HG02973 (cell line): ENCODE measurements around the gene KRT81.
"Not testable (repeated sequence)": the region's sequence is repeated elsewhere in the genome, so short reads cannot be mapped to it uniquely, and the experiment has no call there.

Experiments
- ATAC-seq: cut with Tn5 transposase; IDR thresholded peaks from one replicate; pipeline ENCODE4 v1.9.1; 2021; ENCODE audit warnings: moderate library complexity; ENCODE audit not compliant: unreplicated experiment

KRT81 gene

DNA sequence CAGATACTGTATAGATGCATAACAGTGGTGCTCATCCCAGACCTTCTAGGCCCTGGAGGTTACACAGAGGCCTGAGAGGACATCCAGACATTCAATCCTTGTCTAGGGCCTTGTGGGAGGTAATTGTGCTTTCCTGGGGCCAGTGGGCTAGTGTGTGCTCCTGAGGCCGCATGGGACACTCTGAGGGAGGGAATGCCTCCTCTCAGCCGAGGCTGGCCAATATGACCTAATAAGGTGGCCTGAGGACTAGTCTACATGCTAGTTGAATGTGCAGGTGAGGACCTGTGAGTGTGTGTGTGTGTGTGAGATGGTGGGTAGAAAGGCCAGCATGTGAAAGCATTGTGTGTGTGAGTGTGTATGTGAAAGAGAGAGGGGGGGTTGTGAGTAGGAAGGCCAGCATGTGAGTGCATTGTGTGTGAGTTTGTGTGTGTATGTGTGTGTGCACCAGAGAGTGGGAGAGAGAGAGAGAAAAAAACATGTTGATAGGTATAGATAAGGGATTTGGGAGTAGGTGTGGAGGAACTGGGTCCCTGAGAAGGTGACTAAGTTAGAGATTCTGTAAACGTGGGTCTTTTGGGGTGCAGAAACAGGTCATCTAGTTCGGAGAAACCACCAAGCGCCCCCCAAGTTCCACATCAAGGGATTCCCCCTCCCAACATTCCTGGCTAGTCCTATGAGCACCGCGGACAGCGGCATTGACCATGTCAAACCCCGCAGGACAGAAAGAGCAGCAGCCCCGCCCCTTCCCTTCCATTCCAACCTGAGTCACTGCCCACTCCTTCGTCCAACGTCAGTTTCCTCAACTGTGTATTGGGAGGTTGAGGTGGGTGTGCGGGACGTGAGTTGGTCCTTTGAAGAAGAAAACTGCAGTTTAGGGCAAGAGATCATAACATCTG is 9.7 kb upstream of the KRT81 start:
- no peak for ATAC-seq

DNA sequence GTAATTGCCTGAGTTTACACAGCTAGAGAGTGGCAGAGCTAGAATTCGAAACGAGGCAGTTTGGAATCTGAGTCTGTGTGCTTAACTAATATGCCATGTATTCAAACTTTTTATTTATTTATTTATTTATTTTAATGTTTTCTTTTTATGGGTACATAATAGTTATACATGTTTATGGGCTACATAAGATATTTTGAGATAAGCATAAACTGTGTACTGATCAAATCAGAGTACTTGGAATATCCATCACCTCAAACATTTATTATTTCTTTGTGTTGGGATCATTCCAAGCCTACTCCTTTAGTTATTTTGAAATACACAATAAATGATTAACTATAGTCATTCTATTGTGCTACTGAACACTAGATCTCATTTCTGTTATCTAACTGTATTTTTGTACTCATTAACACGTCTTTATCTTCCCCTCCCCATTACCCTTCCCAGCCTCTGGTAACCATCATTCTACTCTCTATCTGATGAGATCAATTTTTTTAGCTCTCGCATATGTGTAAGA is 7.4 kb upstream of the KRT81 start:
- no peak for ATAC-seq

DNA sequence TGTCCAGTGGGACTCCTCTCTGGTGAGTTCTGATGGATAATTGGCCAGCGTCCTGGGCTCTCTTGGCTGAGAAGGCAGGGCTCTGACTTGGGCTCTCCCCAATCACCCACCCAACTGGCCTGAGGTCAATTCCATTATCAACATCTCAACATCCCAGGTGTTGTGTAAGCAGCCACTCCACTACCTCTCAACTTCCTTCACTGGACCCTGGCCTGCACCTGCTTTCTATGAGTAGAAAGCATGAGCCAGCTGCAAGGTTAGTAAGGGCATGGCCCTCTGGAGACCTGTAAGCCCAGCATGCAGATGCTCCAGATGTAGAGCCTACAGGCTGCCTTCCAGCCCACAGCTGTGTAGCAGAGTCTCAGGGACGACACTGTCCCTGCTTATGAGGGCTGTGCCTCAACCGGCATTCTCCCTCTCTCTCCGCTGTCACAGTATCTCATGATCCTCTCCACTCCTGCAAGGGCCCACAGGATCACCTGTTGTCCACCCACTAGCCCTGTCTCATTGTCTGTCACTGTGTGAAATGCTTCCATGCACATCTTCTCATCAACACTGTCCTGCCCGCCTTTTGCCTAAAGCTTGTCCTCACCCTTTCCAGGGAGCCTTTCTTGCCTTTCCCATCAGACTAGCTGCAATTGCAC is 5.4 kb upstream of the KRT81 start:
- no peak for ATAC-seq

DNA sequence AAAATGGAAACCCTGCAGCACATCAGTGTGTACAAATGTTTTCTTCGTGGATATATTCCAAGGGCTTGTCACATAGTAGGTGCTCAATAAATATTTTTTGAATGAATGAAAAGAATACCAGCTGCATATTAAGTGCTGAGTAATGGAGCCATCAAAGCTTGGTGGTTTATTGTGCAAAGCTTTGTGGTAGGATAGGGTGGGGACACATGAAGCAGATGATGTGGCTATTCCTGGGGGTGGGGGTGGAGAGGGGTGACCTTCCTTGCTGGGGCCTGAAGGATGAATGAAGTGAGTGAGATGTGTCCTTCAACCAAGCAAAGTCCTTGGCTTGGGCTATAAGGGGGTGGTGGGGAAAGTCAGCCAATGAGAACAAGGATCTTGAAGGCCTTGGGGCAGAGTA is 4.3 kb upstream of the KRT81 start:
- no peak for ATAC-seq

DNA sequence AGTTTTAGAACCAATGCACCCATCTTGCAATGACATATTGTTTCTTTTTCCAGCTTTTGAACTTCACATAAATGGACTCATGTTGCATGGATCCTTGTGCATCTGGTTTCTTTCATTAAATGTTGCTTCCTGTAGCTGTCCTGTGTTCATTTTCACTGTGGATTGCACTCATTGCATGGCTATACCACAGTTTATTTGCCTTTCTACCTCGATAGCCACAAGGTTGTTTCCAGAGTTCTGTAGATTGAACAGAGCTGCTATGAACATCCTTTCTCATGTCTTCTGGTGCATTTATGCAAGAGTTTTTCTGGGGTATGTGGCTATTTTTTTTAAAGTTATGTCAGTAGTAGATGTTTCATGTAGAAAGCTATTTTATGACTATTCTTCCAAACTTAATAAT is 3.5 kb upstream of the KRT81 start:
- no peak for ATAC-seq

DNA sequence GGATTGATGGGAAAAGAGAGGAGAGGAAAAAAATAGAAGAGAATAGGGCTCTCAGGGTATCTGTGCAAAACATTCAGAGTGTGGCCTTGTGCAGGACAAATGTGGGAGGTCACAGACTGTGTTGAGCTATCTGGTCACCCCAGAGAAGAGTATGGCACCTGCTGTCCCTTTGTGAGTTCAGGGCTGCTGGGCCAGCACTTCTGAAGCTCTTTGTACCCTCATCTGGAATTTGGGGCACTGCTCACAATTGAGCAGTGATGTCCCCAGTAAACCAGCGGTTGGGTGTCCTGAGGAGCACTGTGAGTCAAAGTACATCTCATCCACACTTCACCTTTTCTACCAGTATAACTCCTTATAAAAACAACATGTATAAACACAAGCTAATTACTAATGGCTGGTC is 2.6 kb upstream of the KRT81 start:
- ATAC-seq, result no peak

DNA sequence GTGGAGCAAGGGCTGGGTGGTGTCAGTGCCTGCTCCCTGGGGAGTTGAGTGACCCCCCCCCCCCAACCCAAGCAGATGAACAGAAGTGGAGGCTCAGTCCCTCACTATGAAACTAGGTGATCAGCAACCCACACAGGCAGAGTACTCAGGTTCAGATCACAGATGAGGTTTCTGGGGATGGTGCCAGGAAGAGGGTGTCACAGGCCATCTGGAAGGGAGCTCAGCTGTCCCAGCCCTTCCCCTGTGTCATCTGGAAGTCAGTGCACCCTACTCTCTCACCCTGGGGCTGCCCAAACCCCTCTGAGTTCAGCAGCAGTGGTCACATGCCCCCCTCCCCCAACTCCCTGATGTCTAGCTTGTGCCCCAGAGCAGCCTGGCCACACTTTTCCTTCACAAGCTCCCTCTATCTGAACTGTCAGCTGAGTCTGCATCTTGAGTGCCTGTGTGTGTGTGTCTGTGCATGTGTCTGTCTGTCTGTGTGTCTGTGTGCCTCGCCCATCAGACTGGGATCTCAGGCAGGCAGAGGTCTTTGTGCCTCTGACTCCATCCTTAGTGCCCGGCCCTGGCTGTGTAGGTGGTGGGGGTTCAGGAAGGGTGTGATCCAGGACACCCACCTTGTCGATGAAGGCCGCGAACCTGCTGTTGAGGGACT is 725 bp downstream of the KRT81 start:
- ATAC-seq, result not testable (repeated sequence)

DNA sequence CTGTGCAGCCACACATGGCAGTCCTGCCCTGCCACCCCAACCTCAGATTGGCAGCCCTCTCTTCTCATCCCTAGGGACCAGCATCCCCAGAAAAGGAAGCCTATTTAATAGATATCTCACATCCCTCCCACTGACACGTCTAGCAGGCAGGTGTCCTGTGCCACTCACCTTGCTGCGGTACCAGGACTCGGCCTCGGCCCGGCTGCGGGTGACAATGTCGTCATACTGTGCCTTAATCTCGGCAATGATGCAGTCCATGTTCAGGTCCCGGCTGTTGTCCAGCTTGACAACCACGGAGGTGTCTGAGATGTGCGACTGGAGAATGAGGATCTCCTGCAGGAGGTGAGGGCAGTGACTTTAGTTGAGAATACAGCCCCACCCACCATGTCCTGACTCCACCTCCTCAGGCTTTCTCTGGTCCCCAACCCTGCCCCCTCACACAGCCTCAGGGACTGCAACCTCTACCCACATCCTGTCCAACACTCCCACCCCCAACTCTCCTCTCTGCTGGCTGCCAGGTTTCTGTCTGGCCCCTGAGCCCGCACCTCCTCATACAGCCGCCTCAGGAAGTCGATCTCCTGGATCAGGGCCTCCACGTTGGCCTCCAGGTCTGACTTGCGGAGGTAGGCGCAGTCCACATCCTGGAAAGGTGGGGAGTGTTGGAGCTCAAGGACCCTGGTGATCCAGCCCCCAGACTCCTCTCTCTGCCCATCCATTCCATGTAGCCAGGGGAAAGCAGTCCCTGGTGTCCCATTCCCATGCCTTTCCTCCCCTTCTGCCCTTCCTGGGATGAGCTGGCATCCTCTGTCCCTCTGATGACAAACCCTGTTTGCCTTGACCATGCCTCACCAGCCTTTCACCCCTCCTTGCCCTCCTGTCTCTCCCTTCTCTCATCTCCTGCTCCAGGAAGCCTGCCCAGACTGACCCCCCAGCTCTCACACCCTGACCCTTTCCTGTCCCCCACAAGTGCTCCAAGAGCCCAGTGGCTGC is 3.2 kb downstream of the KRT81 start:
- not testable (repeated sequence) for ATAC-seq

DNA sequence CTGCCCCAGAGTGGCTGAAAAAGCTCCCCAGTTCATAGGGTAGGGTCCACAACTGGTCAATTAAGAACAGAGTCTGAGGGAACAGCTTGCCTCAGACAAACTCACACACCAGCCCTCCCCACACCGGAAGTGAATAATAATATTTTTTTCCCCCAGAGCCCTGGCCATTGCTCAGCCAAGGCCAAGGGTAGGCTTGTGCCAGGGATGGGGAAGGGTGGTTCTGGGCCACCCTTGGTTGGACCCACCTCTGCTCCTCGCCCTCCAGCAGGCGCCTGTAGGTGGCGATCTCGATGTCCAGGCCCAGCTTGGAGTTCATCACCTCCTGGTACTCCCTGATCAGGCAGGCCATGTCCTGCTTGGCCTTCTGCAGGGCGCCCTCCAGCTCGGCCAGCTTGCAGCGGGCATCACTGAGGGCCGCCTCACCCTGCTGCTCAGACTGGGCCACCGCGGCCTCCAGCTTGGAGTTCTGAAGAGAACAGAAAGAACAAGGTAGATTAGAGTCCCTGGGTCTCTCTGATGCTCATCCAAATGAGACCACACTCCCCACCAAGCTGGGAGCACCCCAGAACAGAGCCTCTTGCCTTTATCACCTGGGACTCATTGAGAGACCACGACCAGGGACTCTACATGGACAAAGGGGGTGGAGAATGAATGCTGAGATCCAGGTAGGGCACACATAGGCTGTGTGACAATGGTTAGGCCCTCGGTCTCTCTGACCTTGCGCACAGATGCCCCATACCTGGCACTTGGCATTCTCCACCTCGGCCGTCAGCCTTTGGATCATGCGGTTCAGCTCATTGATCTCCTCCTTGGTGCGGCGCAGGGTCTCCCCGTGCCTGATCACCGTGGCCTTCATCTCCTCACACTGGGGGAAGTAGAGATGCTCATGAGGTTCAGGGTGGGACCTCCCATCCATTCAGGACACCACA is 4.2 kb downstream of the KRT81 start:
- ATAC-seq, result not testable (repeated sequence)

DNA sequence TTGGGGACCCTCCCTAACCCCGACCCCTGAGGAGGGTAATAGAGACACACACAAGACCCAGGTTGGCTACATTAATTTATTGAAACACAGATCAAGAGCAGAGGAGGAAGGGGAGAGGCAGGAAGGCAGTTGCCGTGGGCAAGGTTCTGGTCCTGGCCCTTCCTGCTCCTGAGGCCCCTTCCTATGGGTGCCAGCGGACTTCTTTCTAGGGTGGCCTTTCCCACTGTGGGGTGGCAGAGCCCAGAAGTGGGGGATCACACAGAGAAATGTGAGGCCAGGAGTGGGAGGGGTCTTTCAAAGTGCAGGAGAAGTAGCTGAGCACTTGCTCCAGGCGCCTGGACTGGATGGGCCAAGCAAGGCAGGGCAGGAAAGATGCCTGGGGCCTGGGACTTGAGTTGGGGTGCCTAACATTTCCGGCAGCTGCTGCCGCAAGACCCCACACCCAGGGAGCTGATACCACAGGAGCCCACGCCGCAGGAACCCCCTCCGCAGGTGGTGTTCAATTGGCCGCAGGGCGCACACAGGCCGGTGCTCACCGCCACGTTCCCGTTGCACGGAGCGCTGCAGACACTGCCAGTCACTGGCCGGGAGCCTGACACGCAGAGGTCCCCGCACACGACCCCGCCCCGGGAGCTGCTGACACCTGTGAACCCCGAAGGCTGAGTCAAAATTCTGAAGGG is 5.3 kb downstream of the KRT81 start:
- no peak for ATAC-seq

DNA sequence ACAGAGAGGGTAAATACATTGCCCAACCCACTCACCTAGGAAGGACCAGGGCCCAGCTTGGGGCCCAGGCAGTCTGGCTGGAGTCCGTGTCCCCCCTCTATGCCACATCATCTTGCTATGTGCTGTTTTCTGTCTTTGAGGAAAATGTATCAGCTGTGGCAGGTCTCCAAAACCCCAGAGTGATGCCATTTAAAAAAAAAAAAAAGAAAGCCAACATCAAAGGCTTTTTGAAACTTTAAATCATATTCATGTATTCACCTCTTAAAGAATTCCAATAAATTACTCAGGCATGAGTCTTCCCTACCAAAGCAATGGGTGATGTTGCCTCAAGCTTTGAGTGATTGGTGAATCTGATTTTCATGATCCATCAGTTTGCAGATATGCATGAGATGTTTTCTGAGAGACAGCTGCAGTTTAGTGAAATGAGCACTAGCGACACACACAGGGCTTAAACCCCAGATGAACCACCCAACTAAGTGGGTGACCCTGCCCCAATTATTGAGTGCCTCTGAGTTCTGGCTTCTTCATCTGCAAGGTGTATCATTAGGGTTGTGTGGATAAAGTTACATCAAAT is 6.1 kb downstream of the KRT81 start:
- no peak for ATAC-seq

DNA sequence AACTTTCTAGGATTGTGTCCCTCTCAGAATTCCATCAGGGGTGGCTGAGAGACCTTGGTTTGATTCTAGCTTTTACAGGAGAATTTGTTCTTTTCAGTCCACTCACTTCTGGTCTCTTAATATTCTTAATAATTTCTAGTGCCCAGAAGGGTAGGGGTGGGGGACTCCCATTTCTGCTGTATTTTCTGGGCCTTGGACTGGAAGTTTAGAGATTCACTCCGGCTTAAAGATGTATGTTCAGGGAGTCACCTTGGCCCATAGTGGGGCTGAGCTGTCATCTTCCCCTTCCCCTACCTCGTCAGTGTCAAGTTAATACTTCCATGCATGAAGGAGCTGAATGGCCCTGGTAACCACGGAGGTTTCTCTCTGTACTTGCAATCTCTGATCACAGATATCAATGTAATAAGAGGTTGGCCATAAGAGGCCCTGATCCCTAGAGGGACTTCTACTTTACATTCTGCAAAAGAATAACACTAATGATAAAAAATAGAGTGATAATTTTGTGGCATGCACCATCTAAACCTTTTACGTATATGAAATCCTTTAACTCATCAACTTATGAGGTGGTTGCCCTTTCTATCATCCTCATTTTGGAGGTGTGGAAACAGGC is 6.7 kb downstream of the KRT81 start:
- no peak for ATAC-seq

DNA sequence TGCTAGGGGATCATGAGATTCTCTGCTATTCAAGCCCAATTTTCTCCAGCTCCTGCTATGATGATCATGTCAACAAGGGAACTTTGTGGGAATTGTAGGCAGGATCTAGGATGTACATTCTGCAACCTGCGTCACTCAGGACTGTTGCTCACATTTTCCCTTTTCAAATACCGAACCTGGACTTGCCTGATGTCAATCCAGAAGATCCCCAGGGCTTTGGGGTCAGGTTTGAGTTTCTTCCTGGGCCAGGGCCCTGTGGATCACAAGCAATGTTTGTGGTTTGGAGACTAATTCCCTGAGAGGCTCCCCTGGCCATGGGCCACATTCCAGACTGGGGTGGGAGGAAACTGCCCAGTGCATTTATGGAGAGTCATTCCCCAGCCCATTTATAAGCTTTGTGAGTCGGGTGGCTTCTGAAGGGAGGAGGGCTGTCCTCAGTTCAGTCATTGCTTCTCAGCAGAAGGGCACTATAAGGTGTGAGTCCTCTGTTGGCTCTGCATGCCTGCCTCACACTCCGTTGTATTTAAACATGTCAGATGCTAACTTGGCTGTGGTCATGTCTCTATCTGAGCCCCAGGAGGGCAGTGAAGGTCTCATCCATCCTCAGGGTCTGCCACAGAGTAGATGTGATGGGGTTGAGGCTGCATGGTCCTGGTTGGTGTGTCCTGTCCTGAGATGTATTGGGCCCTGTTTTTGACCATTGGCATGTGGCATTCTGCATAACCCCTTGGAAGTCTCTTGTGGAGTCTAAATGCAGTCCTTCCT is 10.4 kb downstream of the KRT81 start:
- no peak for ATAC-seq

DNA sequence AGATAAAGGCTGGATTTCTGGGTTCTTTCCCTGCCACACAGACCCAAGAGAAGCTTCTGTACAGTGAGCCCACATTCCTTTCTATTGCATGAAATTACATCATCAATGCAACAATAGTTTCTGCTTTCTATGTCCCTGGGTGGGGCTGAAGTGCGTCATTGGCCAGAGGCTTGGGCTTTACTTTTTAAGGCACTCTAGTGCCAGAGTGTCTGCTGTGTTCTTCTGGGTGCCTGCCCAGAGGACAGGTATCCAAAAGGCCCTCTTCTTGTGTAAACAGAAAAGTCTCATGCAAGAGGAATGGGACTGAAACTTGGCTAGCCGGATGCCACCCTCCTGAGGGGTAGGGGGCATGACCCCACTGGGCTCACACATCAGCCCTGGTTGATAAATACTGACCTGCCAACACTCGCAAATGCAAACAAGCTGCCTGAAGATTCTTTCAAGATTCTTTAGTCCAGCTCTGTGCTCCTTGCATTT is 11.0 kb downstream of the KRT81 start:
- no peak for ATAC-seq

DNA sequence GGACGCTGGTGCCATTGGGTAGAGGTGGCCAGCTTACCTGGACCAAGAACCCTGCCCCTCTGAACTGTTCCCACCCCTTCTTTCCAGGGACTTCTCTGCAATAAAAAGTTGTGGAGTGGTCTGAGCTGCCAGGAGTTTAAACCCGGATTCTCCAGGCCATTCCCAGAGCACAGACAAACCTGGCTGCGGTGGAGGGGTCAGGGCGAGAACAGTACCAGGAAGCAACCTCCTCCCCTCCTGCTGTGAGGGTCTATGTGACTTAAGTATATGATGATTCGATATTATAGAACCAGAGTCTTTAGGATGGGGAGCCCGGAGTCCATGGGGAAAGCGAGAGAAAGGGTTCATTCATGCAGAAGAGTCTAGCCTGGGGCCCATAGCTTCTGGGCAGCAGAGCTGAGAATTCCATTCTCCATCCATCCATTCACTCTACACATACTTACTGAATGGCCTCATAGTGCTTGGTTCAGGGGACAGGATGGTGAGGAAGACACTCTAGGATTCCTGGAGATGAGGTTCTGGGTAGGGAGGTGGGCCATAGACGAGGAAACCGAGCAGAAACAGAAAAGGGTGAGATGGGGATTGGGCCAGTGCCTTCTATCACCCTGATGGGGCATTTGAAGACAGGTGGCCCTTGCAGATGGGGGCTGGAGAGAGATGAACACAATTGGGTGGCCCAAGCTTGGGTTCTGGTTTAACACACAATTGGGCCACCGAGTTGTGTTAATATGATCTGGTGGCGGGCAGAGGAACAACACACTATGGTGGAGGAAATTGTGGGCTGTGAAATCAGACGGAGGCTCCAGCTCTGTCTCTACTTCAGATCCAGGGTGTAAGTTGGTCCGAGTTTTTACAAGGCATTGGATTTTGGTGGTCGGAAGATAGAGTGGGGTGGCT is 11.7 kb downstream of the KRT81 start:
- ATAC-seq, result no peak
